SU-DHL-6 (cell line): ENCODE results near the gene NCKIPSD.

Experiments used
- H2AFZ ChIP-seq: fragments of 200-600 bp; sonication (generic); 2 replicates; pipeline ENCODE4 v1.6.1; 2014; ENCODE audit warnings: low read depth, mild to moderate bottlenecking, moderate library complexity, mixed read lengths, antibody characterized with exemption, low read length; ENCODE audit not compliant: severe bottlenecking
- H3F3A ChIP-seq: fragments of 200-600 bp; shearing (Covaris generic); 2 replicates; pipeline ENCODE4 v1.6.0; 2016; ENCODE audit warnings: antibody characterized with exemption, mild to moderate bottlenecking; ENCODE audit not compliant: insufficient read depth
- H3K27ac ChIP-seq: fragments of 200-600 bp; sonication (generic); 2 replicates; pipeline ENCODE4 v1.5.1; 2016; ENCODE audit warnings: low read depth, mild to moderate bottlenecking, low read length, moderate library complexity, mixed read lengths
- H3K27me3 ChIP-seq: fragments of 200-600 bp; sonication (generic), shearing (Covaris generic); 2 replicates; pipeline ENCODE4 v1.6.0; 2014; ENCODE audit warnings: mild to moderate bottlenecking, low read length
- H3K36me3 ChIP-seq: fragments of 200-600 bp; sonication (generic); 2 replicates; pipeline ENCODE4 v1.6.1; 2014; ENCODE audit warnings: mild to moderate bottlenecking, low read length, mixed read lengths
- H3K4me2 ChIP-seq: fragments of 300-600, 200-600 bp; shearing (Covaris generic), sonication (generic); 2 replicates; pipeline ENCODE4 v1.6.0; 2014; ENCODE audit warnings: low read length, low read depth, mild to moderate bottlenecking; ENCODE audit not compliant: poor library complexity, severe bottlenecking
- H3K4me3 ChIP-seq: fragments of 200-600 bp; sonication (generic); 2 replicates; pipeline ENCODE4 v1.5.1; 2014; ENCODE audit warnings: antibody characterized with exemption, low read length, mild to moderate bottlenecking, mixed read lengths; ENCODE audit not compliant: insufficient read depth, poor library complexity, severe bottlenecking
- H3K79me2 ChIP-seq: fragments of 200-600 bp; sonication (generic); 2 replicates; pipeline ENCODE4 v1.6.1; 2014; ENCODE audit warnings: mild to moderate bottlenecking, low read length, moderate library complexity; ENCODE audit not compliant: insufficient read depth
- H3K9ac ChIP-seq: fragments of 200-600 bp; sonication (generic); 2 replicates; pipeline ENCODE4 v1.7.0; 2014; ENCODE audit warnings: mild to moderate bottlenecking, low read length
- H3K9me2 ChIP-seq: fragments of 200-600 bp; sonication (generic); replicated peaks from 2 replicates; pipeline ENCODE4 v1.6.1; 2014; ENCODE audit warnings: low read length; ENCODE audit not compliant: insufficient read depth
- H3K9me3 ChIP-seq: fragments of 200-600 bp; sonication (generic); 2 replicates; pipeline ENCODE4 v1.6.1; 2014; ENCODE audit warnings: low read length, mixed read lengths; ENCODE audit not compliant: insufficient read depth
- H4K20me1 ChIP-seq: fragments of 200-600 bp; sonication (generic); 2 replicates; pipeline ENCODE4 v1.6.1; 2014; ENCODE audit warnings: low read depth, mild to moderate bottlenecking, antibody characterized with exemption, low read length, moderate library complexity, mixed read lengths
- CTCF ChIP-seq: fragments of 200-600 bp; sonication (generic); IDR thresholded peaks from one replicate; pipeline ENCODE4 v1.5.1; 2017; ENCODE audit warnings: antibody characterized with exemption, mild to moderate bottlenecking, low read length, moderate library complexity; ENCODE audit not compliant: insufficient read depth, poor library complexity, severe bottlenecking
- EZH2phosphoT487 ChIP-seq: fragments of 200-600 bp; sonication (generic), shearing (Covaris generic); conservative IDR thresholded peaks from 2 replicates; pipeline ENCODE4 v1.6.1; 2018; ENCODE audit warnings: mild to moderate bottlenecking, antibody characterized with exemption, low read length, moderate library complexity, mixed read lengths

Gene NCKIPSD

DNA sequence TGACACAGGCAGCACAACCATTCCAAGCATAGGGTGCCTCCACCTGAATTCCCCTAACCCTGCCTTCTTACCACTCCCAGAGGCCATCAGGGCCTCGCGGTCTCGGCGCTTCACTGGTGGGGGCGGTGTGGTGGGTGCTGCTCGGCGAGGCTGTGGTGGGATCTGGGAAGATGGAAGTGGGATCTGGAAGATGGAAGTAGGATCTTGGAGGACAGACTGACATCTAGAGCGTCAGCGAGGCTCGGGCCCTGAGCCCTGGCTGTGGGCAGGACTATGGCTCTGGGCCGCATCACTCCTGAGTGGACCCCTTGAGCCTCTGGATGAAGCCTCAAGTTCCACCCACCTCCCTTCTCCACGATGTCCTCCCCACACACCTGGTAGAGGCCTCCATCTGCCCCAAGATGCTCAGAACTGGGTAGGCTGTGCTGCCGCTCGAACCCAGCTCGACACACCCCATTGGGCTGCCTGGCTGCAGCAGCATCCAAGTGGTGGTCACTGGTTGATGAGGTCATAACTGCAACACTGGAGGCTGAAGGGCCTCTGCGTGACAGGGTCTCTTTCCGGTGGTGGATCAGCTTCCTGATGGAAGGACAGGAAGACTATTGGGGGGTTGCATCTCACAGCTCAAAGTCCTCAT, 3.6 kb downstream of the NCKIPSD start:
- Histone ChIP-seq H3K27ac (no peak overlapping the region), H3K4me2 (no peak overlapping the region), H3K36me3 (no peaks in the 10 kb centered on the region), H3K27me3 (no peaks in the 10 kb centered on the region), H3K79me2 (peaks cover 26% of the 10 kb centered on the region), H3F3A (peaks cover 12% of the 10 kb centered on the region), H3K9me3 (no peaks in the 10 kb centered on the region), H2AFZ (no peak overlapping the region), H3K9ac (no peak overlapping the region), H3K9me2 (no peaks in the 10 kb centered on the region), H4K20me1 (no peaks in the 10 kb centered on the region), H3K4me3 (no peak overlapping the region)
- TF ChIP-seq CTCF: no peak
- no peak for TF ChIP-seq EZH2phosphoT487

DNA sequence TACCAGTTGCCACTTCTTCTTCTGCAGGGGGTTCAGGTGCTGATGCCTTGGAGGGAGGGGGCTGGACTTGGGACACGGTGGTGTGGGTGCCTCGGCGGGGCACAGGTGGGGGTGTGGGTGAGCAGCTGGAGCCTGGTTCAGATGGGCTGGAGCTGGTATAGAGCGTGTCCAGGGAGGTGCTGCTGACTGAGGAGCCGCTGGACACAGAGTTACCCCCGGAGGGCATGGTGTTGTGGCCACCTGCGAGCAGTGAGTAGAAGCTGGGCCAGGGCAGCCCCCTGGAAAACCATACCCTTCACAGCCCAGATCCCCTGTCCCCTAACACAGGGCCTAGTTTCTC, 4.2 kb downstream of the NCKIPSD start:
- Histone ChIP-seq H3K27ac (no peak overlapping the region), H3K79me2 (peaks cover 26% of the 10 kb centered on the region), H3K4me2 (no peak overlapping the region), H3K9me3 (no peaks in the 10 kb centered on the region), H3F3A (peaks cover 6% of the 10 kb centered on the region), H3K36me3 (no peaks in the 10 kb centered on the region), H4K20me1 (no peaks in the 10 kb centered on the region), H3K4me3 (no peak overlapping the region), H2AFZ (no peak overlapping the region), H3K27me3 (no peaks in the 10 kb centered on the region), H3K9ac (no peak overlapping the region), H3K9me2 (no peaks in the 10 kb centered on the region)
- TF ChIP-seq EZH2phosphoT487 (no peak), CTCF (no peak)

GRCh38 chr3:48680811-48681540, 4.7 kb downstream of the NCKIPSD start:
- no peak overlapping the region for H3K9ac ChIP-seq
- H3K9me2 ChIP-seq: no peaks in the 10 kb centered on the region
- peaks cover 4% of the 10 kb centered on the region; the same call in 1 of the 2 replicates for H3F3A ChIP-seq
- no peaks in the 10 kb centered on the region for H3K27me3 ChIP-seq
- TF ChIP-seq EZH2phosphoT487 (no peak), CTCF (no peak)
- H3K36me3 ChIP-seq: no peaks in the 10 kb centered on the region
- H3K4me2 ChIP-seq: no peak overlapping the region
- H3K9me3 ChIP-seq: no peaks in the 10 kb centered on the region
- H2AFZ ChIP-seq: no peak overlapping the region
- H3K79me2 ChIP-seq: peaks cover 26% of the 10 kb centered on the region
- H4K20me1 ChIP-seq: no peaks in the 10 kb centered on the region
- H3K4me3 ChIP-seq: no peak overlapping the region
- H3K27ac ChIP-seq: no peak overlapping the region
